Keratinocyte (primary cell): ENCODE results near the gene ADAT2. TPM values are rescaled to one million over a fixed set of nuclear protein-coding genes. Genes with fewer than 3 reads are reported as not detected.

Experiments used
- DNase-seq: peaks from one replicate; pipeline ENCODE4 v3.0.0-alpha.2; 2011; ENCODE audit warnings: low read depth, missing footprints, low spot score
- FAIRE-seq: peaks from 2 replicates; lab custom pipeline; 2011; peaks lifted over from hg19 to GRCh38; lab: Jason Lieb, UNC
- H2AFZ ChIP-seq: 2 replicates; pipeline ENCODE4 v1.6.0; 2012; ENCODE audit warnings: low read length, control low read depth, inconsistent platforms; ENCODE audit not compliant: control insufficient read depth
- H3K27ac ChIP-seq: 2 replicates; pipeline ENCODE4 v1.5.1; 2011; ENCODE audit warnings: low read length; ENCODE audit not compliant: control insufficient read depth, insufficient read depth
- H3K27me3 ChIP-seq: 3 replicates; pipeline ENCODE4 v1.6.0; 2011; ENCODE audit warnings: low read length; ENCODE audit not compliant: control insufficient read depth, insufficient read depth; ENCODE audit errors: extremely low read depth
- H3K36me3 ChIP-seq, 2 experiments: 2 replicates in 1 of 2; 3 replicates in 1 of 2; pipeline ENCODE4 v1.5.1; 2011; ENCODE audit warnings: low read length in 2 of 2, mild to moderate bottlenecking in 1 of 2; ENCODE audit not compliant: control insufficient read depth in 2 of 2, insufficient read depth in 2 of 2; ENCODE audit errors: extremely low read depth in 1 of 2
- H3K4me1 ChIP-seq: 3 replicates; pipeline ENCODE4 v1.5.1; 2011; ENCODE audit warnings: low read length; ENCODE audit not compliant: control insufficient read depth, insufficient read depth; ENCODE audit errors: extremely low read depth
- H3K4me2 ChIP-seq: 3 replicates; pipeline ENCODE4 v1.6.0; 2011; ENCODE audit warnings: low read depth, low read length; ENCODE audit not compliant: control insufficient read depth, insufficient read depth; ENCODE audit errors: extremely low read depth
- H3K4me3 ChIP-seq, 3 experiments: fragments of 200-600 bp in 1 of 3; sonication (generic) in 1 of 3; 2 replicates in 2 of 3; 3 replicates in 1 of 3; pipeline ENCODE4 v1.5.1; 2011 to 2016; ENCODE audit warnings: low read length in 3 of 3, mild to moderate bottlenecking in 3 of 3, control low read depth in 2 of 3, inconsistent platforms in 1 of 3, low read depth in 1 of 3, mixed read lengths in 1 of 3, mixed run types in 1 of 3, moderate library complexity in 1 of 3; ENCODE audit not compliant: control insufficient read depth in 2 of 3, insufficient read depth in 2 of 3; ENCODE audit errors: extremely low read depth in 1 of 3
- H3K79me2 ChIP-seq: 2 replicates; pipeline ENCODE4 v1.6.0; 2012; ENCODE audit warnings: low read length; ENCODE audit not compliant: control insufficient read depth, insufficient read depth
- H3K9ac ChIP-seq: 3 replicates; pipeline ENCODE4 v1.6.0; 2011; ENCODE audit warnings: low read length; ENCODE audit not compliant: control insufficient read depth, insufficient read depth; ENCODE audit errors: extremely low read depth
- H3K9me1 ChIP-seq: 3 replicates; pipeline ENCODE4 v1.6.0; 2011; ENCODE audit warnings: low read length; ENCODE audit not compliant: control insufficient read depth, insufficient read depth; ENCODE audit errors: extremely low read depth
- H3K9me3 ChIP-seq: 2 replicates; pipeline ENCODE4 v1.5.1; 2012; ENCODE audit warnings: low read depth, low read length; ENCODE audit not compliant: control insufficient read depth
- H4K20me1 ChIP-seq: 3 replicates; pipeline ENCODE4 v1.6.0; 2011; ENCODE audit warnings: low read length; ENCODE audit not compliant: control insufficient read depth, insufficient read depth; ENCODE audit errors: extremely low read depth
- CTCF ChIP-seq, 3 experiments: IDR thresholded peaks in 1 of 3; conservative IDR thresholded peaks in 1 of 3; optimal IDR thresholded peaks in 1 of 3; 2 replicates in 2 of 3; 3 replicates in 1 of 3; pipeline versions ENCODE3 to v1.5.1; 2011; ENCODE audit warnings: low read length in 3 of 3, mild to moderate bottlenecking in 3 of 3, moderate library complexity in 2 of 3, control low read depth in 1 of 3, inconsistent platforms in 1 of 3; ENCODE audit not compliant: insufficient read depth in 2 of 3; ENCODE audit errors: extremely low read depth in 1 of 3
- EZH2 ChIP-seq: IDR thresholded peaks from one replicate; pipeline ENCODE4 v1.6.1; 2012; ENCODE audit warnings: inconsistent platforms, mild to moderate bottlenecking, low read length, moderate library complexity
- dilution Hi-C: fragments of 300-500 bp; cut with MboI; formaldehyde crosslinking; loops from one replicate; pipeline ENCODE4 v1.7.0; 2020; ENCODE audit warnings: low sequenced_read_pairs; ENCODE audit not compliant: extremely low pct_ligation_motif_present
- polyA plus RNA-seq, 5 experiments: library from polyadenylated mRNA; depleted of rRNA in 3 of 5; stranded (reverse) in 3 of 5; stranded (forward) in 1 of 5; unstranded in 1 of 5; fragments of >200 nt; gene quantifications; 1 replicate in 1 of 5; 2 replicates in 3 of 5; 3 replicates in 1 of 5; pipeline versions ENCODE4 v1.2.1 to v1.2.3, GENCODE V29; 2011 to 2012; ENCODE audit warnings: missing spikeins in 2 of 5, low read depth in 1 of 5, low replicate concordance in 1 of 5

ADAT2 gene
- polyA plus RNA-seq, 1 donor (not counting 4 experiments of a cell fraction or from before 2014, with no cell fraction given): 23.1 TPM

- Histone ChIP-seq H3K4me1 (no peaks in the 10 kb centered on the region), H3K79me2 (no peaks in the 10 kb centered on the region), H3K27me3 (no peaks in the 10 kb centered on the region), H3K36me3 (peaks cover 5 to 21% of the 10 kb centered on the region in 2 experiments), H3K4me3 (no peak overlapping the region), H3K9me1 (no peaks in the 10 kb centered on the region), H2AFZ (no peak overlapping the region), H3K9ac (no peak overlapping the region), H4K20me1 (no peaks in the 10 kb centered on the region), H3K27ac (no peak overlapping the region), H3K9me3 (no peaks in the 10 kb centered on the region), H3K4me2 (no peak overlapping the region)
- DNase-seq (no peak), FAIRE-seq (no peak)
- TF ChIP-seq CTCF (optimal IDR thresholded peaks at IDR 0.05 in 1 of 3, IDR thresholded peaks at IDR 0.05 in 1 of 3, conservative IDR thresholded peaks at IDR 0.05 in 1 of 3; ENCODE audit: extremely low read depth in 1 of 3, insufficient read depth in 2 of 3, low read length in 3 of 3) (no peak), EZH2 (no peak)
- dilution Hi-C loops: no loop called here
Observed at GRCh38 chr6:143431226-143431625, 19.3 kb downstream of the ADAT2 start.

- TF ChIP-seq EZH2: no peak
- no peak for TF ChIP-seq CTCF (optimal IDR thresholded peaks at IDR 0.05 in 1 of 3, IDR thresholded peaks at IDR 0.05 in 1 of 3, conservative IDR thresholded peaks at IDR 0.05 in 1 of 3; ENCODE audit: extremely low read depth in 1 of 3, insufficient read depth in 2 of 3, low read length in 3 of 3)
- no peaks in the 10 kb centered on the region for H3K9me1 ChIP-seq
- FAIRE-seq: no peak
- H3K4me2 ChIP-seq: no peak overlapping the region
- H3K9me3 ChIP-seq: no peaks in the 10 kb centered on the region
- no peak overlapping the region for H3K4me3 ChIP-seq
- no peak overlapping the region for H2AFZ ChIP-seq
- H3K79me2 ChIP-seq: no peaks in the 10 kb centered on the region
- H3K4me1 ChIP-seq: no peaks in the 10 kb centered on the region
- H4K20me1 ChIP-seq: no peaks in the 10 kb centered on the region
- H3K27ac ChIP-seq: no peak overlapping the region
- peaks cover 5 to 19% of the 10 kb centered on the region in 2 experiments for H3K36me3 ChIP-seq
- DNase-seq: no peak
- no peaks in the 10 kb centered on the region for H3K27me3 ChIP-seq
- dilution Hi-C loops: no loop called here
- H3K9ac ChIP-seq: no peak overlapping the region
Observed at GRCh38 chr6:143429970-143430369, 20.5 kb downstream of the ADAT2 start.
